Measurements from ENCODE around the gene NTRK2.

Gene NTRK2

GRCh38 chr9:85024374-85024773, 354.8 kb downstream of the NTRK2 start:
- TF ChIP-seq CTCF (IDR thresholded peaks at IDR 0.05; ENCODE audit: borderline replicate concordance, extremely low read depth, low read length, poor library complexity, severe bottlenecking), result no peak
- TF ChIP-seq EZH2 (IDR thresholded peaks at IDR 0.05; ENCODE audit: borderline replicate concordance, low read depth, low read length, severe bottlenecking), result no peak
- no peak for ATAC-seq (ENCODE audit: insufficient read depth, low read depth)
- no peak overlapping the region for H3K27ac ChIP-seq (ENCODE audit: low read length)

GRCh38 chr9:85025638-85026037, 356.1 kb downstream of the NTRK2 start:
- Histone ChIP-seq H4K20me1 (ENCODE audit: insufficient read depth, low read length) (no peaks in the 10 kb centered on the region), H3K27ac (ENCODE audit: low read length) (no peak overlapping the region), H3K4me3 (ENCODE audit: low read depth in 1 of 2, low read length in 2 of 2) (no peak overlapping the region), H3K36me3 (ENCODE audit: insufficient read depth, low read length) (no peaks in the 10 kb centered on the region), H3K9ac (ENCODE audit: low read depth, low read length) (no peak overlapping the region), H3K4me2 (ENCODE audit: insufficient read depth, low read length) (no peak overlapping the region), H3K9me3 (ENCODE audit: insufficient read depth, low read length, severe bottlenecking) (no peaks in the 10 kb centered on the region), H3K4me1 (ENCODE audit: insufficient read depth, low read length) (no peaks in the 10 kb centered on the region), H2AFZ (ENCODE audit: low read depth, low read length) (no peak overlapping the region), H3K27me3 (ENCODE audit: insufficient read depth, low read length, poor library complexity) (no peaks in the 10 kb centered on the region), H3K79me2 (ENCODE audit: insufficient read depth, low read length) (no peaks in the 10 kb centered on the region)
- no peak for ATAC-seq (ENCODE audit: insufficient read depth, low read depth)
- TF ChIP-seq CTCF (IDR thresholded peaks at IDR 0.05; ENCODE audit: borderline replicate concordance, extremely low read depth, low read length, poor library complexity, severe bottlenecking) (no peak), EZH2 (IDR thresholded peaks at IDR 0.05; ENCODE audit: borderline replicate concordance, low read depth, low read length, severe bottlenecking) (no peak)
- no peak for DNase-seq

More at GRCh38 chr9:85024374-85024773, 354.8 kb downstream of the NTRK2 start:
- Histone ChIP-seq H2AFZ (ENCODE audit: low read depth, low read length) (no peak overlapping the region), H3K27me3 (ENCODE audit: insufficient read depth, low read length, poor library complexity) (no peaks in the 10 kb centered on the region), H4K20me1 (ENCODE audit: insufficient read depth, low read length) (no peaks in the 10 kb centered on the region), H3K9ac (ENCODE audit: low read depth, low read length) (no peak overlapping the region), H3K9me3 (ENCODE audit: insufficient read depth, low read length, severe bottlenecking) (no peaks in the 10 kb centered on the region), H3K36me3 (ENCODE audit: insufficient read depth, low read length) (no peaks in the 10 kb centered on the region), H3K79me2 (ENCODE audit: insufficient read depth, low read length) (no peaks in the 10 kb centered on the region), H3K4me3 (ENCODE audit: low read depth in 1 of 2, low read length in 2 of 2) (no peak overlapping the region), H3K4me2 (ENCODE audit: insufficient read depth, low read length) (no peak overlapping the region), H3K4me1 (ENCODE audit: insufficient read depth, low read length) (no peaks in the 10 kb centered on the region)
- no peak for DNase-seq

- H3K9ac ChIP-seq (ENCODE audit: low read depth, low read length), result no peak overlapping the region
- H3K27ac ChIP-seq (ENCODE audit: low read length), result no peak overlapping the region
- no peaks in the 10 kb centered on the region for H3K79me2 ChIP-seq (ENCODE audit: insufficient read depth, low read length)
- no peak overlapping the region for H2AFZ ChIP-seq (ENCODE audit: low read depth, low read length)
- H3K27me3 ChIP-seq (ENCODE audit: insufficient read depth, low read length, poor library complexity), result no peaks in the 10 kb centered on the region
- H3K36me3 ChIP-seq (ENCODE audit: insufficient read depth, low read length), result no peaks in the 10 kb centered on the region
- H3K9me3 ChIP-seq (ENCODE audit: insufficient read depth, low read length, severe bottlenecking), result no peaks in the 10 kb centered on the region
- no peak for ATAC-seq (ENCODE audit: insufficient read depth, low read depth)
- TF ChIP-seq EZH2 (IDR thresholded peaks at IDR 0.05; ENCODE audit: borderline replicate concordance, low read depth, low read length, severe bottlenecking) (no peak), CTCF (IDR thresholded peaks at IDR 0.05; ENCODE audit: borderline replicate concordance, extremely low read depth, low read length, poor library complexity, severe bottlenecking) (no peak)
- H3K4me2 ChIP-seq (ENCODE audit: insufficient read depth, low read length), result no peak overlapping the region
- H4K20me1 ChIP-seq (ENCODE audit: insufficient read depth, low read length), result no peaks in the 10 kb centered on the region
- H3K4me1 ChIP-seq (ENCODE audit: insufficient read depth, low read length), result no peaks in the 10 kb centered on the region
- DNase-seq, result no peak
- no peak overlapping the region for H3K4me3 ChIP-seq (ENCODE audit: low read depth in 1 of 2, low read length in 2 of 2)
Measured at GRCh38 chr9:85027870-85028269, 358.3 kb downstream of the NTRK2 start.

GRCh38 chr9:85030316-85030715, 360.8 kb downstream of the NTRK2 start:
- TF ChIP-seq CTCF (IDR thresholded peaks at IDR 0.05; ENCODE audit: borderline replicate concordance, extremely low read depth, low read length, poor library complexity, severe bottlenecking) (no peak), EZH2 (IDR thresholded peaks at IDR 0.05; ENCODE audit: borderline replicate concordance, low read depth, low read length, severe bottlenecking) (no peak)
- H3K27me3 ChIP-seq (ENCODE audit: insufficient read depth, low read length, poor library complexity), result no peaks in the 10 kb centered on the region
- no peak overlapping the region for H3K27ac ChIP-seq (ENCODE audit: low read length)
- no peak overlapping the region for H3K4me3 ChIP-seq (ENCODE audit: low read depth in 1 of 2, low read length in 2 of 2)
- DNase-seq, result no peak
- H3K79me2 ChIP-seq (ENCODE audit: insufficient read depth, low read length), result no peaks in the 10 kb centered on the region
- H3K9me3 ChIP-seq (ENCODE audit: insufficient read depth, low read length, severe bottlenecking), result no peaks in the 10 kb centered on the region
- H2AFZ ChIP-seq (ENCODE audit: low read depth, low read length), result no peak overlapping the region
- H3K36me3 ChIP-seq (ENCODE audit: insufficient read depth, low read length), result no peaks in the 10 kb centered on the region
- H3K4me1 ChIP-seq (ENCODE audit: insufficient read depth, low read length), result no peaks in the 10 kb centered on the region
- H3K4me2 ChIP-seq (ENCODE audit: insufficient read depth, low read length), result no peak overlapping the region
- H4K20me1 ChIP-seq (ENCODE audit: insufficient read depth, low read length), result no peaks in the 10 kb centered on the region
- H3K9ac ChIP-seq (ENCODE audit: low read depth, low read length), result no peak overlapping the region
- ATAC-seq (ENCODE audit: insufficient read depth, low read depth), result no peak
